NCI-H2171 treated with DMSO at 0.1 percent for 48 hours (cell line): ENCODE data around the gene POLRMT.

ENCODE experiments used
- DNase-seq: peaks from one replicate; lab custom pipeline; 2025; lab: John Stamatoyannopoulos, UW

The POLRMT gene

GRCh38 chr19:662962-663681 lies 29.8 kb upstream of the POLRMT start, which contains the start of gene RNF126:
Gene RNF126 (minus strand): TSS chr19:663214. CDS start chr19:663121, 93 bp downstream.
- DNase-seq = peak; percentile 85

GRCh38 chr19:662207-662961 lies 29.0 kb upstream of the POLRMT start:
- DNase-seq = peak; percentile 15

GRCh38 chr19:661427-662196 lies 28.3 kb upstream of the POLRMT start:
- no peak for DNase-seq

GRCh38 chr19:660793-661426 lies 27.6 kb upstream of the POLRMT start:
- DNase-seq = no peak

GRCh38 chr19:658916-659839 lies 25.8 kb upstream of the POLRMT start:
- no peak for DNase-seq

DNA sequence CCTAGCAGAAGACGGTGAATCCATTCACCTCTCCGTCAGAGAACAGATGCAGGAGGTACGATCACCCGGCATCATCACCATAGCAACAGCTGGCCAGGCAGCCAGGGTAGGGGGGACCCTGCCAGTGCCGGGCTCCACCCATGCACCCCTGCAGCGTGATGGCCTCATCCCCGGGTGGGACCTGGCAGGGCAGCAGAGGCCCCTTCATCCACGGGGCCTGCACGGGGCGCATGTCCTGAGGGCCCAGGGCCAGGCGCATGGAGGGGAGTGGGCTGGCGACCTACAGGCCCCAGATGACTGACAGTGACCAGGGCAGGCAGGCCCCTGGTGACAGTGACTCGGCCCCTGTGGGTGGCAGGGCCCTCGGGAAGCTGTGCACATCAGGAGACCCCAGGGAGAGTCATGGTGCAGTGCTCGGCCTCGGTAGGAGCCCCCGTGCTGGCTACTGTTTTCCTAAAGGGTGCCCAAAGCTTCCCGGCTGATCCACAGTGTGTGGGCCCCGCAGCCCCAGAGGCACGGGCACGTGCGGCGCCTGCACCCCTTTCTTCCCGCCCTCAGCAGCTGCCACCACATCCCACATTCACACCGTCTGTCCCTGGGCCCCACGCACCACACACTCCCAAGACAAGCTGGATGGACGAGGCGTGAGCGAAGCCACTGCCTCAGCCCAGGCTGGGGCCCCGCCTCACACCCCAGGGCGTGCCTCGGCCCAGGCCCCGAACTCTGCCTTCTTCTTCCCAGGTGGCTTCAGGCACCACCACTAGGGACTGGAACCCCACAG lies 24.9 kb upstream of the POLRMT start:
- DNase-seq = no peak

- DNase-seq = no peak
Measured at GRCh38 chr19:657611-658010, 24.3 kb upstream of the POLRMT start.

DNA sequence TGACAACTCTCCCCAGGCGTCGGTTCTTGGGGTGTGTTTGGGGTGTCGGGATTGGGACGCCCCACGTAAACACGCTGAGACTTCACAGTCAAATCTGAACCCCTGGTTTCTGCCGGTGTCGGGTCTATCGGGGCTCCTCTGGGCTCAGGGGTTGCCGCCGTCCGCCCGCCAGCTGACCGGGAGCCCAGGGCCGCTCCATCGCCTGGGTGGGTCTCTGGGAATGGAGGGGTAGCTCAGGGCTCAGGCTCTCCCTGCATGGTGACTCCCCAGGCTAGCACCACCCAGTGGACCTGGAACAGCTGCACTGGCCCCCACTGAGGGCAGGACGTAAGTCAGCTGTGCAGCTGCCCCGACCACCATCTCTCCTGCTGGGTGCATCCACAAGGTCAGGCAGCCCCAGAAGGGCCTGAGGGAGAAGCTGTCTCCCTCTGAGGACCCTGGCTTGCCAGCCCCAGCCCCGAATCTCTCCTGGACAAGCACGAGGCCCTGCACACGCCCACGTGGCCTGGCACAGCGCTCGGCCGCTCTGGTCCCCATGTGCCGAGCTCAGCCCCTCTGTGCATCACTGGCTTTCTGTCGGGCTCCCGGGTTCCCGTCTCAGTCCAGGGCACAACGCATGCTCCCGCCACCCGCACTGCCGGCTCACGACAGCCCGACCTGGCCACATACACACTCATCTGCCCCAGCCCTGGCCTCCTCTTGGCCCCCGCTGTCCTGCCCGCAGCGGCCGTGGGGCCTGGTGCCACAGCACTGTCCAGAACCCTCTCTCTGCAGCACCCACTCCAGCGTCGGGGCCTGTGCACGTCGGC lies 23.6 kb upstream of the POLRMT start:
- no peak for DNase-seq

GRCh38 chr19:655691-656090 lies 22.4 kb upstream of the POLRMT start:
- DNase-seq = no peak

DNA sequence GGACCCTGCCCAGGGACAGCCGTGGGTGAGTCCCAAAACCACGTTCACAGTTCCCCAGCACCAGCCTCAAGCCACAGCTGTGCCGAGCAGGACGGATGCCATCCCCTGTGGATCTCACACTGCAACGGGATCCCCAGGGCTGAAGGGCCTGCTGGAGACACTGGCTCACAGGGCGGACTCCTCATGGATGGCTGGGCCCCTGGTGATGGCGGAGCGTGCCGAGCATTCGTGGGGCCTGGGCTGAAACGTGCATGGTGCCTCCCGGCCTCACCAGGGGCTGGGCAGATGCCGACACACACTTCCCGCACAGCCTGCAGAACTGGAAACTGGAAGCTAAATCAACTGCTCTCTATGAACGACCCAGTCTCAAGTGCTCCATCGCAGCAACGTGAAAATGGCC lies 20.1 kb upstream of the POLRMT start:
- DNase-seq = no peak

DNA sequence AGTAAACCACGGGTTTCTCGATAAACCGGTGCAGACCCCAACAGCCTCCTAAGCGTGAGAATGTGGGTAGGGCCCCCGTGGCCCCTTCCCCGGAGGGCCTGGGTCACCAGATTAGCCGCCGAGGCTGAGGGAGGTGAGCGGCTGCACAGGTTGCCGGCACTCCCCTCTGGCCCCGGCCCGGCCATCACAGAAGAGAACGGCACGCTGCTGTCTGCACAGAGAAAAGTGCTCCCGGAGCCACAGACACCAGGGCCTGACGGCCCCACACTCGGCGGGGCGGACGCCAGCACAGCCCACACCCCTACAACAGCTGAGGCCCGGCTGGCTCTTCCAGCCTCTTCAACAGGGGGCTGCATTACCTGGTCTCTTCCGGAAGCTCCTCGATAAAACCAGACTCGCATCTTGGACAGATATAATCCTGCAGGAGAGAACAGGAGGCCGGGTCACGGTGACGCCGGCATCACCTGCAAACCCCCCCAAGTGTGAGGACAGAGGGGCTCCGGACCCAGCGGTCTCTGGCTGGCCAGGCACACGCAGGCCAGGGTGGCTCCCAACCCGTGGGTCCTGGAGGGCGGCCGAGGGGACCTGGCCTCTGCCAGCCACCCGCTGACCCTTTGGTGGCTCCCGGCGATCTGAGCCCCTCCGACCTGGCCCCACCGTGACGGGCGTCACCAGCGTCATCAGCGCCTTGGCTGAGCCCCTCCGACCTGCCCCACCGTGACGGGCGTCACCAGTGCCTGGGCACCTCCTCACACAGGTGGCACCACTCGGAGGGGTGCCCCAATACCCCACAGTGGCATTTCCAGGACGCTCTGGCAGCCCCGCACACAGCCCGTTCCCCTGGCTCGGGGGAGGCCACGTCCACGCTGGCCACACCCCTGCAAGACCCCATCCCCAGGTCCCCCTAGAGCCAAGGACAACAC lies 19.4 kb upstream of the POLRMT start:
- DNase-seq = no peak

DNA sequence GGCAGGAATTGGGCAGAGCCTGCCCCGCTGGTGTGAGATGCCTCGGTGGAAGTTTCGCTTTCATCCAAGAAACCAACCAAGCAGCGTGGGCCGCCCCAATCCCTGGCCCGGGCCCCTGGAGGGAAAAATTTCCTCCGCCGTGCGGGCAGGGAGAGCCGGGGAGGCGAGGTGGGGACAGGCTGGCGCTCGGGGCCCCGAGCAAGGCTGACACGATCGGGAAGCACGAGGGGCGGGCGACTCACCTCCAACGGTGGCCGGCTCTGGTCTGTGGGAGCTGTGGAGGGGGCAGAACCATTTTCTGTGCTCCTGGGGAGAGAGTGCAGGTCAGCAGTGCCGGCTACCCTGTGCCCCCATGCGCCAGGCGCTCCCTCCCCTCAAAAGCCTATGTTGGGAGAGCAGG lies 18.7 kb upstream of the POLRMT start:
- no peak for DNase-seq

DNA sequence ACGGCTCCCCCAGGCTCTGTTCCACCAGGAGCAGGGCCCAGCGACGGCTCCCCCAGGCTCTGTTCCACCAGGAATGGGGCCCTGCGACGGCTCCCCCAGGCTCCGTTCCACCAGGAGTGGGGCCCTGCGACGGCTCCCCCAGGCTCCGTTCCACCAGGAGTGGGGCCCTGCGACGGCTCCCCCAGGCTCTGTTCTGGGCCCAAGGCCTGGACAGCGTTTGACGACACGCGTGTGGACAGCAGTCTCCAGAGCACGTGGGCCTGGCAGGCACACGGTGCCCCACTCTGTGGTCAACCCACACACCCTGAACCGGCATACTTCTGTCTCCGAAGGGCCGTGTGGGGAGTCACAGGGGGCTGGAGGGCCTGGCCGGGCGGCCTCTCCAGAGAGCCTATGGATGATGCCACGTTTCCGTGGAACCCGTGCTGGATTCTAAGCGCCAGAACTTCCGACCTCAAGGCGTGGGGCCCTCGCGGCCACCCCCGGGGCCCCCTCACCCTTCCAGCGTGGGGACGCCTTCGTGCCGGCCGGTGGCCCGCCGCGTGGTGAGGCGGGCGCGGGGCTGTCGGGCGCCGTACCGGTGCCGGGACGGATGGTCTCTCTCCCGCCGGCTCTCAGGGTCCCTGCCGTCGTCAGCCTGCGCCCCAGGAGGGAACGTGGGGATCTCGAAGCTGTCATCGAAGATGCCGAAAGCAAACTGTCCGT lies 17.9 kb upstream of the POLRMT start:
- no peak for DNase-seq

GRCh38 chr19:650121-650520 lies 16.8 kb upstream of the POLRMT start:
- no peak for DNase-seq

DNA sequence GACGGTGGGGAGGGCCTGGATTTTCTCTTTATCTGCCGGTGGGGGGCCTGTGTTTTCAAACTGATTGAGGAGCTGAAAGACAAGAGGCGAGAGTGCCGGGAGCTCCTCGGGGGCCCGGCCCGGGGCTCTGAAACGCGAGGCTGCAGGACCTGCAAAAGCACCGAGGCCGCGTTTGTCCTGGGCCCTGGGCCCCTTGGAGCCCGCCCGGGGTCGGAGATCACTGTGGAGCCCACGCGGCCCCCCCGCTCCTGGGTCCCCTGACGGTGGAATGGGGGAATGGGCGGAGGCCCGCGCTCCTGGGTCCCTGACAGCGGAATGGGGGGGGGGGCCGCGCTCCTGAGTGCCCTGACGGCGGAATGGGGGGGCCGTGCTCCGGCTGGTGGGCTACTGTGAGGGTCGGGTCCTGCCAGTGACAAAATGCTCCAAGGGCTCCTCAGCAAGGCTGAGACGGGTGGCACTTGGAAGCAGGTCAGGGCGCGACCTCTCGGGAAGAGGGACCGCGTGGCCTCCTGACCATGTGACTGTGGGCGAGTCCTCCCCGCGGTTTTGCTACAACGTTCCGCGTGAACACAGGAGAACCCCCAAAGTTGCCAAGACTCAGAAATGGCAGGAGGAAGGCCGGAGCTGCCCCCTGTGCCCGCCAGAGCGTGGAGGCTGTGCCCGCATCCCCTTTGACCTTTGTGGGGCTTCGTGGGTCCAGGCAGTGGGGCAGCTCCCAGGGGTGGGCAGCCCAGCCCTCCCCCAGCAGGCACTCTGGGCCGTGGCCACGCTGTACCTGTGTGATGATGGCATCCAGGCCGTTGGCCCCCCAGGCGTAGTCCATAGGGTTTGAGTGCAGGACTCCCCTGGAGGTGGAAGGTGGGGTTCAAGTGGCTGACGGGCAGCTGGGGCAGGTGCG lies 15.8 kb upstream of the POLRMT start:
- DNase-seq = no peak

DNA sequence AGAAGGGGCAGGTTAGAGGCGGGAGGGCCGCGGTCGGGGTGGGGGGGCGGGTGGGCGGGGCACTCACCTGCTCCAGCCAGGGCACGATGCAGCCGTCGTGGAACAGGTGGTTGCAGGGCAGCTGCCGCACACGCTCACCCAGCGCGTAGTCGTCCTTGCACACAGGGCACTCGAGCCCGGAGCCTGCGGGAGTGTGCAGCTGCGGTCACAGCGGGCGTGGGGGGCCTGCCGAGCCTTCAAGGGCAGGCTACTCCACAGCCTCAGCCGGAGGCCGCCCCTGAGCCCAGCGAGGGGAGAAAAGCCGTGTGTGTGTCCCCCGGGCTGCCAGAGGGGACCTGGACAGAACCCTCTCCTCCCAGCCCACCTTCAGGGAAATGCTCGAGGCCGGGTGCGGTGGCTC lies 15.0 kb upstream of the POLRMT start:
- DNase-seq = no peak
